Kidney (tissue), 14 donors: ENCODE results near the gene DIPK1B. TPM values are rescaled to one million over a fixed set of nuclear protein-coding genes. Genes with fewer than 3 reads are reported as not detected.

Source experiments
- DNase-seq, 5 donors: peaks; one replicate each; pipeline ENCODE4 v3.0.0-alpha.2; 2013 to 2020
- FAIRE-seq: peaks from 2 replicates; lab custom pipeline; 2012; peaks lifted over from hg19 to GRCh38; lab: Jason Lieb, UNC
- H3K27ac ChIP-seq, 2 donors: one replicate each; pipeline ENCODE4 v1.7.0; 2013; ENCODE audit warnings: low read depth in 2 of 2, low read length in 2 of 2, inconsistent platforms in 1 of 2
- H3K27me3 ChIP-seq: one replicate; pipeline ENCODE4 v1.7.1; 2013; ENCODE audit warnings: low read length, inconsistent platforms; ENCODE audit not compliant: control insufficient read depth, insufficient read depth
- H3K36me3 ChIP-seq, 3 donors: one replicate each; pipeline versions ENCODE4 v1.7.0 to v1.7.1; 2013; ENCODE audit warnings: low read length in 3 of 3, control low read depth in 1 of 3, inconsistent platforms in 1 of 3; ENCODE audit not compliant: insufficient read depth in 3 of 3, control insufficient read depth in 2 of 3
- H3K4me1 ChIP-seq, 3 donors: one replicate each; pipeline versions ENCODE4 v1.7.0 to v1.7.1; 2013; ENCODE audit warnings: low read length in 3 of 3, inconsistent platforms in 1 of 3, low read depth in 1 of 3; ENCODE audit not compliant: control insufficient read depth in 2 of 3, insufficient read depth in 2 of 3
- H3K4me3 ChIP-seq, 3 donors: one replicate each; pipeline versions ENCODE4 v1.7.0 to v1.8.1; 2013; ENCODE audit warnings: low read length in 3 of 3, control low read depth in 1 of 3, inconsistent platforms in 1 of 3
- H3K9ac ChIP-seq, 3 donors: one replicate each; pipeline versions ENCODE4 v1.7.0 to v1.7.1; 2013; ENCODE audit warnings: low read length in 3 of 3, control low read depth in 1 of 3, inconsistent platforms in 1 of 3
- H3K9me3 ChIP-seq, 3 donors: one replicate each; pipeline versions ENCODE4 v1.7.0 to v1.7.1; 2013; ENCODE audit warnings: low read length in 3 of 3, control low read depth in 1 of 3, inconsistent platforms in 1 of 3; ENCODE audit not compliant: control insufficient read depth in 2 of 3, insufficient read depth in 1 of 3
- CTCF ChIP-seq: IDR thresholded peaks from 3 replicates; pipeline ENCODE4 v1.5.1; 2012; ENCODE audit warnings: mild to moderate bottlenecking, moderate library complexity, borderline replicate concordance; ENCODE audit not compliant: insufficient read depth; ENCODE audit errors: extremely low read depth
- intact Hi-C: fragments of 100-400 bp; cut with DNase I; formaldehyde crosslinking; loops from one replicate; pipeline ENCODE4 v1.11.1; 2022
- polyA plus RNA-seq: library from polyadenylated mRNA; stranded (reverse); fragments of 350-450 nt; fragmentation: Illumina TruSeq; extraction: RNeasy Lipid Tissue Mini Kit (QIAGEN cat#74804); gene quantifications from one replicate; pipeline ENCODE4 v1.2.3, GENCODE V29; 2014; ENCODE audit warnings: low read depth, low replicate concordance; ENCODE audit not compliant: insufficient read depth
- total RNA-seq: library from RNA; stranded (reverse); fragmentation: NEBNext Ultra II Directional; extraction: Animal tissue kit (Norgen Biotek cat#: 25700); gene quantifications from one replicate; pipeline ENCODE4 v1.2.1, GENCODE V29; 2021
- donor health status: control.
- donor health status: control.
- donor health status: control.
- donor health status: control.
- donor health status: control.
- donor health status: DM: yes; HTN: yes; CAD: no.
- donor health status: Normal renal cell carcinoma (clear cell type).

The DIPK1B gene
- total and polyA plus RNA-seq, 2 donors from 2014 or later: 7.5 to 22.6 TPM

GRCh38 chr9:136744773-136745172 is 32.4 kb downstream of the DIPK1B start:
- Histone ChIP-seq H3K4me3 (no peak overlapping the region), H3K9ac (no peak overlapping the region), H3K9me3 (no peaks in the 10 kb centered on the region), H3K36me3 (no peaks in the 10 kb centered on the region), H3K4me1 (peaks cover 0 to 16% (median 4%) of the 10 kb centered on the region in 3 donors), H3K27me3 (no peaks in the 10 kb centered on the region), H3K27ac (no peak overlapping the region)
- no peak for FAIRE-seq
- no peak for DNase-seq
- intact Hi-C loops: no loop called here
- TF ChIP-seq CTCF: no peak

GRCh38 chr9:136745389-136746154 is 33.2 kb downstream of the DIPK1B start:
- no peaks in the 10 kb centered on the region for H3K36me3 ChIP-seq
- no peak overlapping the region for H3K4me3 ChIP-seq
- DNase-seq (peak in 1 of 5 donors; percentile 77), FAIRE-seq (no peak)
- H3K27me3 ChIP-seq: no peaks in the 10 kb centered on the region
- no peak overlapping the region for H3K9ac ChIP-seq
- intact Hi-C loops: no loop called here
- TF ChIP-seq CTCF: no peak
- peaks cover 0 to 16% (median 4%) of the 10 kb centered on the region in 3 donors for H3K4me1 ChIP-seq
- H3K27ac ChIP-seq: no peak overlapping the region
- H3K9me3 ChIP-seq: no peaks in the 10 kb centered on the region

GRCh38 chr9:136746155-136746490 is 33.8 kb downstream of the DIPK1B start:
- Histone ChIP-seq H3K36me3 (no peaks in the 10 kb centered on the region), H3K27ac (no peak overlapping the region), H3K4me3 (no peak overlapping the region), H3K4me1 (peaks cover 0 to 11% (median 4%) of the 10 kb centered on the region in 3 donors), H3K9ac (no peak overlapping the region), H3K9me3 (peaks cover 0 to under 1% (median 0%) of the 10 kb centered on the region in 3 donors), H3K27me3 (no peaks in the 10 kb centered on the region)
- no peak for TF ChIP-seq CTCF
- FAIRE-seq (no peak), DNase-seq (no peak)
- intact Hi-C loops: no loop called here
